ENCODE results near the gene ACIN1. TPM values are rescaled to one million over a fixed set of nuclear protein-coding genes. Genes with fewer than 3 reads are reported as not detected.

ACIN1 gene
- total RNA-seq, 3 donors from 2014 or later (not counting 1 experiment from before 2014, with no cell fraction given): 321 to 395 (median 347) TPM

DNA sequence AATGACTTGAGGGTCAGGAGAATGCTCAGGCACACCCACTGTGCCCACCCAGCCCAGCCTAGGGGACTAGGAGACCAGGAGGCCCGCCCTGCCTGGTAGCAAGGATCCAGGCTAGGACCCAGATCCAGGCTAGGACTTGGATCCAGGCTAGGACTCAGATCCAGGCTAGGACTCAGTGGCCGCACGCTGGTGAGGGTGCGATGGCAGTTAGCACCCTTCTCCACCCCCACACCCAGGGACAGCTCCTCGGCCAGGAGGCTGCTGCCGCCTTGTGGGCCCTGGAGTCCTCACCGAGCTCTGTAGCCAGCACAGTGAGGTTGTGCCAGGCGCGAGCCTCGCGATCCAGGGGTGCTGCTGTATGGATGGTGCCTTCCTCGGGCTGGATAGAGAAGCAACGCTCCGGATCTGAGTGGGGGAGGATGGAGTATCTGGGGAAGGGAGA lies 42.7 kb downstream of the ACIN1 start:
- no peaks in the 10 kb centered on the region for H3K27me3 ChIP-seq (ENCODE audit: control insufficient read depth, insufficient read depth, low read length)
- ATAC-seq (no peak), DNase-seq (no peak)
- H3K9me3 Mint-ChIP-seq: no peaks in the 10 kb centered on the region
- H3K27ac ChIP-seq (ENCODE audit: low read length): no peak overlapping the region
- H3K9me3 ChIP-seq (ENCODE audit: control insufficient read depth, insufficient read depth, low read length): no peaks in the 10 kb centered on the region
- 88% methylated on average over 13 of the region's 14 CpGs for WGBS (ENCODE audit: insufficient coverage)
- H3K4me3 ChIP-seq (ENCODE audit: low read length): no peak overlapping the region
- TF ChIP-seq CTCF (IDR thresholded peaks at IDR 0.05): no peak
- peaks cover 11 to 18% of the 10 kb centered on the region in 2 donors for H3K4me1 Mint-ChIP-seq
- peaks cover 11% of the 10 kb centered on the region for H3K4me1 ChIP-seq (ENCODE audit: control insufficient read depth, insufficient read depth, low read length)
- no peaks in the 10 kb centered on the region for H3K36me3 Mint-ChIP-seq
- H3K27ac Mint-ChIP-seq: no peak overlapping the region
- peaks cover 0 to 9% of the 10 kb centered on the region in 2 donors for H3K27me3 Mint-ChIP-seq (ENCODE audit: low read depth in 2 of 2)
- intact Hi-C loops (cut with micrococcal nuclease): loop anchor here (10.0 kb wide), 1 partner anchor 667 kb away; no protein-coding TSS in a partner anchor
- H3K36me3 ChIP-seq (ENCODE audit: control insufficient read depth, insufficient read depth, low read length): no peaks in the 10 kb centered on the region
- no peak overlapping the region for H3K4me3 Mint-ChIP-seq

GRCh38 chr14:23051141-23052057 lies 43.5 kb downstream of the ACIN1 start:
- no peaks in the 10 kb centered on the region for H3K27me3 ChIP-seq (ENCODE audit: control insufficient read depth, insufficient read depth, low read length)
- Mint-ChIP-seq H3K27me3 (ENCODE audit: low read depth in 2 of 2) (peaks cover 0 to 8% of the 10 kb centered on the region in 2 donors), H3K4me3 (no peak overlapping the region), H3K9me3 (no peaks in the 10 kb centered on the region), H3K27ac (no peak overlapping the region), H3K36me3 (no peaks in the 10 kb centered on the region), H3K4me1 (peaks cover 5 to 12% of the 10 kb centered on the region in 2 donors)
- no peaks in the 10 kb centered on the region for H3K9me3 ChIP-seq (ENCODE audit: control insufficient read depth, insufficient read depth, low read length)
- H3K27ac ChIP-seq (ENCODE audit: low read length): no peak overlapping the region
- whole genome bisulfite sequencing (ENCODE audit: insufficient coverage): 85% methylated on average over 5 of the region's 5 CpGs
- H3K36me3 ChIP-seq (ENCODE audit: control insufficient read depth, insufficient read depth, low read length): no peaks in the 10 kb centered on the region
- ATAC-seq: no peak
- no peak for TF ChIP-seq CTCF (IDR thresholded peaks at IDR 0.05)
- DNase-seq: no peak
- intact Hi-C loops (cut with micrococcal nuclease): loop anchor here (10.0 kb wide), 1 partner anchor 667 kb away; no protein-coding TSS in a partner anchor
- H3K4me3 ChIP-seq (ENCODE audit: low read length): no peak overlapping the region
- peaks cover 3% of the 10 kb centered on the region for H3K4me1 ChIP-seq (ENCODE audit: control insufficient read depth, insufficient read depth, low read length)

GRCh38 chr14:23049011-23049410 lies 45.9 kb downstream of the ACIN1 start:
- Histone ChIP-seq H3K27me3 (ENCODE audit: control insufficient read depth, insufficient read depth, low read length) (no peaks in the 10 kb centered on the region), H3K9me3 (ENCODE audit: control insufficient read depth, insufficient read depth, low read length) (no peaks in the 10 kb centered on the region), H3K27ac (ENCODE audit: low read length) (no peak overlapping the region), H3K4me3 (ENCODE audit: low read length) (no peak overlapping the region), H3K4me1 (ENCODE audit: control insufficient read depth, insufficient read depth, low read length) (no peaks in the 10 kb centered on the region), H3K36me3 (ENCODE audit: control insufficient read depth, insufficient read depth, low read length) (no peaks in the 10 kb centered on the region)
- ATAC-seq (no peak), DNase-seq (no peak)
- Mint-ChIP-seq H3K4me1 (peaks cover 0 to 5% of the 10 kb centered on the region in 2 donors), H3K9me3 (no peaks in the 10 kb centered on the region), H3K27ac (no peak overlapping the region), H3K4me3 (no peak overlapping the region), H3K36me3 (no peaks in the 10 kb centered on the region), H3K27me3 (ENCODE audit: low read depth in 2 of 2) (peaks cover 0 to 6% of the 10 kb centered on the region in 2 donors)
- no peak for TF ChIP-seq CTCF (IDR thresholded peaks at IDR 0.05)
- WGBS (ENCODE audit: insufficient coverage): 96% methylated on average over 8 of the region's 9 CpGs
- intact Hi-C loops (cut with micrococcal nuclease): no loop called here
